ENCODE results near the gene TMEM263. TPM values are rescaled to one million over a fixed set of nuclear protein-coding genes. Genes with fewer than 3 reads are reported as not detected.

The TMEM263 gene
- total RNA-seq, 1 experiment from 2014 or later, result 11.8 TPM

DNA sequence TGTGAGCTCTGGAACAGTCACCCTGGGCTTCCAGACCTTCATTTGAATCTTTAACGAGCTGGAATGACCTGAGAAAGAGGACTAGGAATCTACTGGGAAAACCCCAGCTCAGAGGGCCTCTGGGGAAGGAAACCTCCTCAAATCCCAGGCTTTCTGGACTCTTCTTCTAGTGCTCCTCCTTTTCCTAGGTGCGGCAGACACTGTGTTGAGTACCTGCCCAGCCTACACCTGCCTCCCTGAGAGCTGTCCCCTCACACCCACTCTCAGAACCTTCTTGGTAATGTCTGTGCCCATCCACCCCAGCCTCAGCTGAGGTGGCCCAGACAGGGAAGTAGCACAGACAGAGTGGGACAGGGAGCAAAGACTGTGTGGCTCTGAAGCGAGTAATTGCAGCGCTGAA is 47.9 kb upstream of the TMEM263 start:
- H3K4me2 ChIP-seq (ENCODE audit: insufficient read depth, insufficient read length, low read length), result no peak overlapping the region
- H3K23me2 ChIP-seq (ENCODE audit: insufficient read length, low read depth, low read length, poor library complexity, severe bottlenecking), result peaks cover 4% of the 10 kb centered on the region
- no peak overlapping the region for H2BK5ac ChIP-seq (ENCODE audit: insufficient read length, low read length)
- no peak overlapping the region for H4K91ac ChIP-seq (ENCODE audit: insufficient read length, low read depth, low read length)
- H3K36me3 Mint-ChIP-seq (ENCODE audit: insufficient read depth in 1 of 3, low read depth in 3 of 3), result no peaks in the 10 kb centered on the region
- H2BK12ac ChIP-seq (ENCODE audit: insufficient read length, low read depth, low read length), result no peak overlapping the region
- H2BK20ac ChIP-seq (ENCODE audit: low read depth, low read length, poor library complexity, severe bottlenecking), result no peak overlapping the region
- no peaks in the 10 kb centered on the region for H3K4me1 ChIP-seq (ENCODE audit: insufficient read depth, low read length)
- H3K27ac ChIP-seq (ENCODE audit: insufficient read length, low read depth, low read length), result no peak overlapping the region
- DNase-seq, result no peak
- no peak for TF ChIP-seq CTCF (conservative IDR thresholded peaks at IDR 0.05)
- H3K4me1 Mint-ChIP-seq, result peaks cover 7% of the 10 kb centered on the region in 2 experiments
- H2BK120ac ChIP-seq (ENCODE audit: low read depth, low read length, poor library complexity, severe bottlenecking), result no peak overlapping the region
- no CpG with 5 or more reads among the region's 4 CpGs for WGBS (ENCODE audit: extremely low coverage, insufficient read length, low lambda C conversion rate)
- H3K14ac ChIP-seq (ENCODE audit: insufficient read depth, low read length), result no peak overlapping the region
- H2AK5ac ChIP-seq (ENCODE audit: insufficient read length, low read length), result no peak overlapping the region
- H3T11ph ChIP-seq (ENCODE audit: low read length), result no peak overlapping the region
- H3K9ac ChIP-seq (ENCODE audit: extremely low read depth, insufficient read length, low read length), result no peak overlapping the region
- no peaks in the 10 kb centered on the region for H3K9me3 ChIP-seq (ENCODE audit: control insufficient read depth, low read depth, low read length)
- H3K79me1 ChIP-seq (ENCODE audit: insufficient read depth, low read depth, low read length, poor library complexity, severe bottlenecking), result no peaks in the 10 kb centered on the region
- H3K27ac Mint-ChIP-seq, result no peak overlapping the region
- no peak overlapping the region for H3K23ac ChIP-seq (ENCODE audit: insufficient read length, low read depth, low read length)
- H3K56ac ChIP-seq (ENCODE audit: insufficient read length, low read depth, low read length), result no peak overlapping the region
- no peak overlapping the region for H2BK15ac ChIP-seq (ENCODE audit: low read depth, low read length)
- no peaks in the 10 kb centered on the region; the same call in 1 of the 2 replicates for H3K27me3 ChIP-seq (ENCODE audit: insufficient read depth, low read length)
- H3K4ac ChIP-seq (ENCODE audit: low read depth, low read length), result no peak overlapping the region
- H3K79me2 ChIP-seq (ENCODE audit: insufficient read depth, low read length), result no peaks in the 10 kb centered on the region
- H4K20me1 ChIP-seq (ENCODE audit: control insufficient read depth, insufficient read depth, insufficient read length), result no peaks in the 10 kb centered on the region
- no peak overlapping the region for H2AFZ ChIP-seq (ENCODE audit: low read length)
- peaks cover 23% of the 10 kb centered on the region for H3K27me3 Mint-ChIP-seq (ENCODE audit: low read depth)
- H4K8ac ChIP-seq (replicated peaks; ENCODE audit: insufficient read length, low read depth, low read length), result no peak overlapping the region
- H4K5ac ChIP-seq (ENCODE audit: insufficient read length, low read depth, low read length), result no peak overlapping the region
- H3K9me3 Mint-ChIP-seq, result no peaks in the 10 kb centered on the region; a peak in 1 of 5 replicates
- no peak overlapping the region for H3K4me3 Mint-ChIP-seq
- no peak overlapping the region for H3K18ac ChIP-seq (ENCODE audit: insufficient read length, low read depth, low read length)

Measured in H9 (cell line).